IPS-20b (cell line): ENCODE results near the gene CFAP100.

Experiments used
- H3K27ac ChIP-seq: one replicate; pipeline ENCODE4 v1.5.1; 2013; ENCODE audit warnings: low read length
- H3K27me3 ChIP-seq: 2 replicates; pipeline ENCODE4 v1.6.1; 2013; ENCODE audit warnings: mild to moderate bottlenecking, low read length, inconsistent platforms; ENCODE audit not compliant: insufficient read depth
- H3K36me3 ChIP-seq: 2 replicates; pipeline ENCODE4 v1.6.1; 2013; ENCODE audit warnings: low read depth, mild to moderate bottlenecking, inconsistent platforms, low read length, moderate library complexity; ENCODE audit not compliant: insufficient read depth
- H3K4me1 ChIP-seq: 2 replicates; pipeline ENCODE4 v1.6.1; 2013; ENCODE audit warnings: mild to moderate bottlenecking, control low read depth, inconsistent platforms, low read length, moderate library complexity; ENCODE audit not compliant: insufficient read depth
- H3K4me3 ChIP-seq: 2 replicates; pipeline ENCODE4 v1.5.1; 2013; ENCODE audit warnings: mild to moderate bottlenecking, low read length, inconsistent platforms
- H3K9ac ChIP-seq: 2 replicates; pipeline ENCODE4 v1.6.1; 2013; ENCODE audit warnings: low read depth, mild to moderate bottlenecking, inconsistent platforms, low read length, moderate library complexity
- H3K9me3 ChIP-seq: 2 replicates; pipeline ENCODE4 v1.6.1; 2013; ENCODE audit warnings: mild to moderate bottlenecking, low read depth, low read length, inconsistent platforms; ENCODE audit not compliant: insufficient read depth

The CFAP100 gene

DNA sequence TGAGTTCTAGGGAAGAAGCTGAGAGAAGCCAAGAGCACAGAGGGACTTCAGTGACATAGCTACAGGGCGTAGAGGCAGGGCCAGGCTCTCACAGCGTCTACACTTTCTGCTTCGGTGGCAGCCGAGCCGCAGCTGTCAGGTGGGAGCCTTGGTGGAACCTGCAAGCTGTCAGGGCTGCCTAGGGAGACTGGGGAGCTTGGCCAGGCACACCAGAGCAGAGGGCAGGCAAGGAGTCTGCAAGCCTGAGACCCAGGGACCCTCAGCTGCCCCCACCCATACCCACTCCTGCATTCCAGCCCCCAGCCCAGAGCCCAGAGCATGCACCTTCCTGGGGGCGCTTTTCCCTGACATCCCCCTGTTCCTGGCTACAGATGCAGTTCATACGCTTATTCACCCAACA, 24.1 kb upstream of the CFAP100 start:
- Histone ChIP-seq H3K36me3 (no peaks in the 10 kb centered on the region), H3K9ac (no peak overlapping the region), H3K27me3 (no peaks in the 10 kb centered on the region), H3K27ac (no peak overlapping the region), H3K4me1 (no peaks in the 10 kb centered on the region), H3K9me3 (no peaks in the 10 kb centered on the region), H3K4me3 (no peak overlapping the region)

DNA sequence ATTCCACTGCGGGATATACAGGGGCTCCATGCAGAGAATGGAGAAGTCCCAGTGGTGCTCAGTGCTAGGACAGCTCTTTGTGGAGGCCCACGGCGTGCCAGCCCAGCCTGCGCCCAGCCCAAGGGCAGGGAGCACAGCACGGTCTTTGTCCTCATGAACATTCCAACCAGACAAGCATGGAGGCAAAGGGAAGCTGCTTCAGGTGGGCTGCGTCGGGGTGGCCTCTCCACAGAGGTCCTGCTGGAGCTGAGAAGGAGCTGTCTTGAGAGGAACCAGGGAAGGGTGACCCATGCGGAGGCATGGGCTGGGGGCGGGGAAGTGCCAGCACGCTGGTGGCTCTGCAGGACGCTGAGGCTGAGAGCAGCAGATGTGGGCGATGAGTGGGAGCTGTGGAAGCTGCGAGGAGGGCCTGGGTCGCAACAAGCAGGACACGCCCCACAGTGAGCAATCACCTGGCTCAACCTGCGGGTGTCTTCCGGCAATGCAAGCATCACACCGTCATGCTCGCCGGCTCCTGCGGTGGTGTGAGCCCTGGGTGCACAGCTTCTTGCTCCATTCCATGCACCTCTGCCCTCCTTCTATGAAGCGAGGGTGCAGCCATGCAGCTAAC, 23.5 kb upstream of the CFAP100 start:
- Histone ChIP-seq H3K4me3 (no peak overlapping the region), H3K36me3 (no peaks in the 10 kb centered on the region)

DNA sequence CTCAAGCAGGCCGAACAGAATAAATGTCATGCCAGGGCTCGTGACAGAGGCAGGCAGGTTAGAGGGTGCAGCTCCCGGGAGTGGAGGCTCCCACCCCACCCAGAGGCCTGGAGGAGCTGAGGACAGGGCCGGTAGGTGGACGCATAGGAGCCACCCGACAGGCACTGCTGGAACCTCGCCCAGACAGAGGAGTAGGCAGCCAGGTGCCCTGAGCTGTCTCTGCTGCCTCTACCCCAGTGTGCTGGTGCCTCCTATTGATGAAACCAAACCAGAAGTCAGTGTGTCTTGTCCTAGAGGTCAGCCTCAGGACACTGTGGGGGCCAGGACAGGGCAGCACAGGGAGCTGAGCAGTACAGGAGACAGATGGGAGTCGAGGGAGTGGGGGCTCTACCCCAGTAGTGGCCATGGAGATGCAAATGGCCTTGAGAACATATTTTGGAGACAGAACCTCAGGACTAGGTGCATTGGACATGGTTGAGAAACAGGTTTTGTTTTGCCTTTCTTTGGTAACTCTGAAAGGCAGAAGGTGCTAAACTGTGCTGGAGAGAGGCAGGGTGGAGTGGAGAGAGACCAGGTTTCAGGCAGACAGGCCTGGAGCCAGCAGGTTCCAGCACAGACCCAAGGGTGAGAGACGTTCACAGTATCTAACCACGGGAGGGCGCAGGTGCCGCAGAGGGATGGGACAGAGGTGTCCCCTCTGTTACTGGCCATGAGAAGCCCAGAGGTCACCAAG, 22.1 kb upstream of the CFAP100 start:
- no peaks in the 10 kb centered on the region for H3K27me3 ChIP-seq
- no peaks in the 10 kb centered on the region for H3K9me3 ChIP-seq
- H3K27ac ChIP-seq = no peak overlapping the region
- H3K4me1 ChIP-seq = no peaks in the 10 kb centered on the region
- H3K36me3 ChIP-seq = no peaks in the 10 kb centered on the region
- no peak overlapping the region for H3K9ac ChIP-seq
- no peak overlapping the region for H3K4me3 ChIP-seq

More for the DNA sequence above, 23.5 kb upstream of the CFAP100 start:
- Histone ChIP-seq H3K27me3 (no peaks in the 10 kb centered on the region), H3K27ac (no peak overlapping the region), H3K4me1 (no peaks in the 10 kb centered on the region), H3K9ac (no peak overlapping the region), H3K9me3 (no peaks in the 10 kb centered on the region)

DNA sequence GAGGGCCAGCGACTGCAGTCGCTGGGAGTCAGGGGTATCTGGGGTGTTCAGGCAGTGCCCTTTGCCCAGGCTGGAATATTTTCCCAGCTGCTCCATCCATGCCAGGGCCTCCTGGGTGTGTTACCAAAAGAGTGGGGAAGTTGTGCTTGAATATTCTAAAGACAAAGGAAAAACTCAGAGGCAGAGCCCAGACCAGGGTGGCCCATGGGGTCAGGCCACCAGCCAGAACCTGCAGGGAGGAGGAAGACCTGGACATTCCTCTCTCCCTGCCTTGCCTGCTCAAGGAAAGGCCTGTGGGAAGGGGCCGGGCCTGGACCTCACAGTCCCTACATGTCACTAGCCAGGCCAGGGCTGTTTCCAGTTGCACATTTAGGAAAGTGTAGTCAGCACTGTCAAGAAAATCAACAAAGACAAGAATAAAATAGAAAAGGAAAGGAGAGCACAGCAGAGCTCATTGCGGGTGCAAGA, 21.5 kb upstream of the CFAP100 start:
- H3K9me3 ChIP-seq = no peaks in the 10 kb centered on the region
- H3K27ac ChIP-seq = no peak overlapping the region
- no peaks in the 10 kb centered on the region for H3K4me1 ChIP-seq
- H3K4me3 ChIP-seq = no peak overlapping the region
- H3K27me3 ChIP-seq = no peaks in the 10 kb centered on the region
- H3K36me3 ChIP-seq = no peaks in the 10 kb centered on the region
- no peak overlapping the region for H3K9ac ChIP-seq

DNA sequence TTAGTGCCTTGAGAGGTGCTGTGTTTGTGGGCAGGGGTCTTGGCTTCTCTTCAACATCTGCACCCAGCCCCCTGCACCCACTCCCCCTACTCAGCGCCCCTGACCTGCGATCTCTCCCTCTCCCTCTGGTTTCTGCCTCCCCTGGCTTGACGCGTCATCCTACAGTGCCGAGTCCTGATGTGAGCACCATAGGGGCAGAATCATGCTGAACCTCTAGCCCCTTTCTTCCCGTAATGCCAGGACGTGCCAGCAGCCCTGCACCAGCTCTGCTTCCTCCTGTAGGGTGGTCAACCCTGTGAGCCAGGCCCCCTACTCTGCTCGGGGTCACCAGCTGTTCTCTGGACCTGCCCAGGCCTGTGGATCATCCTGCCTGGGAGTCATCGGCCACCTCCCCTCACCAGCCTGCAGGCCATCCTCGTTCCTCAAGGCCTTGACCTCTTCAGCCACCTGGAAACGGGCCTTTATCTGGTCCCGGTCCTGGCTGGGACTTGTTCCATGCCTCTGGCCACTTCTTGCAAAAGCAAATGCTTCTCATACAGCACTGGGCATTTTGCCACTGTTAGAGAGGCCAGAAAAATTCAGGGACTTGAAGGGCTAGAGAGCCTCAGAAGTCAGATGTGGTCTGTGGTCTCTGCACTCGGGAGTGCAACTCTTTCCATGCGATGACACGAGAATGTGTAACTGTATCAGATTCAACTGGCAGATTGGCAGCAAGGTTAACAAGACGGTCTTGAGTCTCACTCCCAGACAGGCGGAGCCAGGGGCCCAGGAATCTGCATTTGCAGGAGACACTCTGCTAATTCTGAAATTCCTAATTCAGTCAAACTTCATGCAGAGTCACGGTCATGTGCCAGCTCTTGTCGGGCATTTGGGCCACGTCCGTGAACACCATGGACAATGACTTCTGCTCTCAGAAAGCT, 20.8 kb upstream of the CFAP100 start:
- H3K36me3 ChIP-seq = no peaks in the 10 kb centered on the region
- H3K4me1 ChIP-seq = no peaks in the 10 kb centered on the region
- no peaks in the 10 kb centered on the region for H3K27me3 ChIP-seq
- no peak overlapping the region for H3K9ac ChIP-seq
- no peak overlapping the region for H3K27ac ChIP-seq
- no peaks in the 10 kb centered on the region for H3K9me3 ChIP-seq
- no peak overlapping the region for H3K4me3 ChIP-seq

DNA sequence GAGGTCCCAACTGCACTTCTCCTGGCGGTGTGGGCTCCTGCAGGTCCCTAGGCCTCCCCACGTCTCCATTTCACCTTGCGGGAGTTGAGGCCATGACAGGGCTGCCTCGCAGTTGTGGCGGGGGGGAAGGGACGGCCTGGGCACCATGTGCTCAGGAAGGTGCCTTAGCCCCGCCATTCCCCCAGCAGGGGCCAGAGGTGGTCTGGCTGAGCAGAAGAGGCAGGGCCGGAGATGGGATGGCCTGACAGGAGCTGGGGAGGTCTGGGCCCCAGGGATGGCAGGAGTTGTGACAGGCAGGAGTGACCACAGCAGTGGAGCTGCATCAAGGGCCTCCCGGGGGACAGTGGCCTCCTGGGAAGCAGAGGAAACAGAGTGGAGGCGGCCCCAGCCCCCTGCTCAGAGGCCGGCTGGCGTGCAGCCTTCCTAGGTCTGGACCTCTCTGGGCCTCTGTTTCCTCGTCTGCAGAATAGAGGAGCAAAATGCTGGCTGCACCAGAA, 18.8 kb upstream of the CFAP100 start:
- Histone ChIP-seq H3K4me3 (no peak overlapping the region), H3K27me3 (0 out of 2 replicates have a peak, but pooled peaks cover 5% of the 10 kb centered on the region), H3K9ac (no peak overlapping the region), H3K27ac (no peak overlapping the region), H3K9me3 (no peaks in the 10 kb centered on the region), H3K4me1 (no peaks in the 10 kb centered on the region), H3K36me3 (no peaks in the 10 kb centered on the region)

DNA sequence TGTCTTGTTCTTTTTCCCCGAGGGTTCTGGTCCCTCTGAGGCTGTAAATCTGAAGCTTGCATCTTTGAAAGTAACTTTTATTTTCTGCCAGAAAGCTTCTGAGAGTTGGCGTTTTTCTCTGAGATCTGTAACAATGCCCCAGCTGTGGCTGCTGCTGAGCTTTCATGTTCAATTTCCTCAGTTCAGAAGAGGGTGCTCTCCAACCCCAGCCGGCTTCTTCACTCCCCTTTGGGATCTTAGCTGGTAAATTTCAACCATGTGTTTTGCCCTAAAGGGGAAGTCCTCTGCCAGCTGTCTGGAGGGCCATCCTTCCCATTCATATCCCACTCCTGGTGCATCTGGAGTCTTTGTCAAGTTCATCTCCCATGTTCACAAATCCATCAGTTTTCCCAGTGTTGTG, 18.3 kb upstream of the CFAP100 start:
- Histone ChIP-seq H3K4me3 (no peak overlapping the region), H3K27me3 (0 out of 2 replicates have a peak, but pooled peaks cover 5% of the 10 kb centered on the region), H3K4me1 (no peaks in the 10 kb centered on the region), H3K36me3 (no peaks in the 10 kb centered on the region), H3K27ac (no peak overlapping the region), H3K9me3 (no peaks in the 10 kb centered on the region), H3K9ac (no peak overlapping the region)

DNA sequence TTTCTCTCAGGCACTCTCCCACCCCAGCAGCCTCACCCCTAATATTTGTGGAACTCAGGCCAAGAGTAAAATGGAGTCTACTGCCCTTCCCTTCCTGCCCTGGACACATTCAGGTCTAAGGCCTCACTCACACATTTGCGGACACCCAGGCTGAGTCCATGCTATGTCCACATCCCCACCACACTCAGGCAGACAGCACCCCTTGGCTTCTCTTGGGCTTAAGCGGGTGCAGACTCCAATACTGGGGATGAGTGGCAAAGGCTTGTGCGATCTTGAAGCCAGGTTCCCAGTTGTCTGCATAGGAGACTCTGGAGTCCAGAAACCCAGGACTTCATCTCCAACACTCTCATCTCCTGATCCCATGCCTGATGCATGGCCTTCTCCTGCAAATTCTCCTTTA, 17.5 kb upstream of the CFAP100 start:
- no peaks in the 10 kb centered on the region for H3K36me3 ChIP-seq
- no peak overlapping the region for H3K27ac ChIP-seq
- no peaks in the 10 kb centered on the region for H3K9me3 ChIP-seq
- no peak overlapping the region for H3K9ac ChIP-seq
- H3K27me3 ChIP-seq = 0 out of 2 replicates have a peak, but pooled peaks cover 5% of the 10 kb centered on the region
- no peaks in the 10 kb centered on the region for H3K4me1 ChIP-seq
- H3K4me3 ChIP-seq = no peak overlapping the region

DNA sequence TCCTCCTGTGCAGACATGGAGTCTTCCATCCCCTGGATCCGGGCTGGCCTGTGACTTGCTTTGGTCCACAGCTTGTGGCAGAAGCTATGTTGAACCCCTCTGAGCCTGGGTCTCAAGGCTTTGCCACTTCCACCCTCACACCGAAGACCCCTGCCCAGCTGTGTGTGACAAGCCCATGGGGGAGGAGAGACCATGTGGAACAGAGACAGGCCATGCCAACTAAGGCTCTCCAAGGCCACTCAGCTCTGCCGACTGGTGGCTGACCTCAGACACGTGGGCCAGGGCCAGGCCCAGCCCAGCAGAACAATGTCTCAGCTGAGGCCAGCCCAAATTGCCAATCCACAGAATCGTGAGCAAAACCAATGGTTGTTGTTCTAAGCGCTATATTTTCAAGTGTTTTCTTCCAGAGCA, 16.4 kb upstream of the CFAP100 start:
- H3K36me3 ChIP-seq = no peaks in the 10 kb centered on the region
- no peak overlapping the region for H3K4me3 ChIP-seq
- 0 out of 2 replicates have a peak, but pooled peaks cover 5% of the 10 kb centered on the region for H3K27me3 ChIP-seq
- no peaks in the 10 kb centered on the region for H3K4me1 ChIP-seq
- no peak overlapping the region for H3K9ac ChIP-seq
- H3K9me3 ChIP-seq = no peaks in the 10 kb centered on the region
- no peak overlapping the region for H3K27ac ChIP-seq

DNA sequence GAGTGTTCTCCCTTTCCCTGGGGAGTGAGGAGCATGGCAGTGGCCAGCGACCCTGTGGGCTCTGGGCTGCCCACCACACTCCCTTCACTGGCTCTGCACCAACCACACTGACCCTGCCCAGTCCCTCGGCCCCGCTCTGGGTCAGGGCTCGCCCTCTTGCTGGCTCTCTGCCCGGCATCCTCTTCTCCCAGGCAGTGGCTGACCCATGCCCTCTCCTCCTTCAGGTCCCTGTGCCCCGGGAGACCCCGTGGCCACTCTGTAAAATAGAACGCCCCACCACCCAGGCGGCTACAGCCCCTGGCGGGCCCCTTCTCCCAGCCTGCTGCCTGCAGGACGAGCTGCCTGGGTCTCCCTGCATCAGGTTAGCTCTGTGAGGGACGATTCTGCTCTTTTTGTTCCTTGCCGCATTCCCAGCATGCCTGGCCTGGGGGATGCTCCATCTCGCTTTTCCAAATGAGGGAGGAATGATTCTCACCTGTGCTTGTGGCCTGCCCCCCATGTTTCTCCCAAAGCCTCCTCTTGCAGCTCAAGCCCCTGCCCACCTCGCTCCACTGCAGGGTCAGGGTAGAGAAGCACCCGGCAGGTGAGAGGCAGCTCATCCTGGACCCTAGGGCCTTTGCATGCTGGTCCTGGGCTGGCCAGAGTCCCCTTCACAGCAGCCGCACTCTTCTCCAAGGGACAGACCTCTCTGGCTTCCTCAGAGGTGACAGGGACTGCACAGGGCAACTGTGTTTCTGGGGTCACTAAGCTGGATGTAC, 14.5 kb upstream of the CFAP100 start:
- H3K9me3 ChIP-seq = no peaks in the 10 kb centered on the region
- no peaks in the 10 kb centered on the region for H3K4me1 ChIP-seq
- H3K27ac ChIP-seq = no peak overlapping the region
- 0 out of 2 replicates have a peak, but pooled peaks cover 5% of the 10 kb centered on the region for H3K27me3 ChIP-seq
- H3K4me3 ChIP-seq = no peak overlapping the region
- H3K9ac ChIP-seq = no peak overlapping the region
- no peaks in the 10 kb centered on the region for H3K36me3 ChIP-seq

DNA sequence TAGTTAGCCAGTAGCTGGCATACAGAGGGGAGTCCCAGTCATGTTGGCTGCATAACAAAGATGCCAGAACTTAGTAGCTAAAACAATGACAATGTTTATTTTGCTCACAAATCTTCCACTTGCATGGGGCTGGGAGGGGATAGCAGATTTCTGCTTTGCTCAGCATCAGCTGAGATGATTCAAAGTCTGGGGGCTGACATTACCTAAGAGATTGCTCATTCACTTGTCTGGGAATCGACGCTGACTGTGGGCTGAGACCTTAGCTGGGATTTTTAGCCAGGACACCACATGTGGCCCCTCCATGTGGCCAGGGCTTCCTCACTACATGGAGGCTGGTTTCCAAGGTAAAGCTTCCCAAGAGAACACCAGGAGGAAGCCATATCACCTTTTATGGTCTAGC, 12.7 kb upstream of the CFAP100 start:
- no peaks in the 10 kb centered on the region for H3K36me3 ChIP-seq
- H3K9ac ChIP-seq = no peak overlapping the region
- no peak overlapping the region for H3K27ac ChIP-seq
- 0 out of 2 replicates have a peak, but pooled peaks cover 5% of the 10 kb centered on the region for H3K27me3 ChIP-seq
- no peaks in the 10 kb centered on the region for H3K9me3 ChIP-seq
- H3K4me3 ChIP-seq = no peak overlapping the region
- H3K4me1 ChIP-seq = no peaks in the 10 kb centered on the region
